Pulmonary artery endothelial cell (primary cell): ENCODE results near the gene MAP2K5. TPM values are rescaled to one million over a fixed set of nuclear protein-coding genes. Genes with fewer than 3 reads are reported as not detected.
"Not testable (repeated sequence)": the region's sequence is repeated elsewhere in the genome, so short reads cannot be mapped to it uniquely, and the experiment has no call there.

Experiments
- DNase-seq: peaks from one replicate; pipeline ENCODE4 v3.0.0-alpha.2; 2011; ENCODE audit warnings: low read depth, low spot score
- total RNA-seq: library from RNA; depleted of rRNA; stranded (reverse); fragments of >200 nt; gene quantifications from 2 replicates; pipeline ENCODE4 v1.2.3, GENCODE V29; 2014

MAP2K5 gene
- total RNA-seq, 1 donor from 2014 or later: 4.1 TPM

- no peak for DNase-seq
These were observed 53.1 kb downstream of the MAP2K5 start for GRCh38 chr15:67595572-67595971.

GRCh38 chr15:67601073-67601472 lies 58.6 kb downstream of the MAP2K5 start:
- no peak for DNase-seq

- DNase-seq: no peak
These were observed 60.6 kb downstream of the MAP2K5 start for GRCh38 chr15:67603063-67603462.

GRCh38 chr15:67605871-67606270 lies 63.4 kb downstream of the MAP2K5 start:
- DNase-seq: no peak

GRCh38 chr15:67606742-67607141 lies 64.2 kb downstream of the MAP2K5 start:
- DNase-seq: no peak

GRCh38 chr15:67607329-67607728 lies 64.8 kb downstream of the MAP2K5 start:
- no peak for DNase-seq

GRCh38 chr15:67607959-67608637 lies 65.6 kb downstream of the MAP2K5 start:
- no peak for DNase-seq

- DNase-seq: no peak
These were observed 66.1 kb downstream of the MAP2K5 start for GRCh38 chr15:67608638-67608959.

GRCh38 chr15:67611370-67612369 lies 69.2 kb downstream of the MAP2K5 start:
- no peak for DNase-seq

GRCh38 chr15:67613211-67613610 lies 70.7 kb downstream of the MAP2K5 start:
- DNase-seq: no peak

GRCh38 chr15:67613708-67614107 lies 71.2 kb downstream of the MAP2K5 start:
- no peak for DNase-seq

- not testable (repeated sequence) for DNase-seq
These were observed 72.6 kb downstream of the MAP2K5 start for GRCh38 chr15:67615131-67615534.

- DNase-seq: no peak
These were observed 75.8 kb downstream of the MAP2K5 start for GRCh38 chr15:67618297-67618696.

- DNase-seq: no peak
These were observed 79.6 kb downstream of the MAP2K5 start for GRCh38 chr15:67622110-67622509.

- DNase-seq: no peak
These were observed 89.8 kb downstream of the MAP2K5 start for GRCh38 chr15:67632261-67632660.

- not testable (repeated sequence) for DNase-seq
These were observed 93.4 kb downstream of the MAP2K5 start for GRCh38 chr15:67635950-67636349.

GRCh38 chr15:67639591-67639990 lies 97.1 kb downstream of the MAP2K5 start:
- no peak for DNase-seq

- DNase-seq: no peak
These were observed 99.0 kb downstream of the MAP2K5 start for GRCh38 chr15:67641453-67641852.

GRCh38 chr15:67646847-67647246 lies 104.3 kb downstream of the MAP2K5 start:
- no peak for DNase-seq

GRCh38 chr15:67652586-67652985 lies 110.1 kb downstream of the MAP2K5 start:
- no peak for DNase-seq

GRCh38 chr15:67660446-67660845 lies 117.9 kb downstream of the MAP2K5 start:
- DNase-seq: no peak

- DNase-seq: no peak
These were observed 118.5 kb downstream of the MAP2K5 start for GRCh38 chr15:67660874-67661606.
